ENCODE measurements around the gene NSL1. TPM values are rescaled to one million over a fixed set of nuclear protein-coding genes. Genes with fewer than 3 reads are reported as not detected.
"Not testable (repeated sequence)": the region's sequence is repeated elsewhere in the genome, so short reads cannot be mapped to it uniquely, and the experiment has no call there.

The NSL1 gene
- total RNA-seq, 1 donor from 2014 or later = 27.0 TPM

DNA sequence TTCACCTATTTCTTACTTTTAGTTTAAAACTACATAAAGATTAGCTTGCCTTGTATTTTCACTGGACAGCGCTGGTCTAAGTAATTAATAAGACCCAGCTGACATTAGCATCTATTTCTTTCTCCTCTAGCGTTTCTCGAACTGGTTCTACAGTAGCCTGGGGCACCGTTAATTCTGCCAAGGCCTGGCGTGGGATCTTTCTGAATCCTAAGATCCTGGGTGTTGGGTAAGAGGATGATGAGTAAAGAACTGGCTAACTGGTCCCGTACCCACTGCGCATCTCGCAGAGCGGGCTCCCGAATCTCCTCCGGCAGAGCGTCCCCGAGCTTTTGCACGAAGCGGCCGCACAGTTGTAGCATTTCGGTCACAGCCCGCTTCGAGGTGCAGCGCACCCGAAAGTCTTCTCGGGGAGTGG, 309 bp downstream of the NSL1 start:
- intact Hi-C loops (cut with DNase I) = loop anchor here (5.0 kb wide), 3 partner anchors 66 to 184 kb away; partner anchors contain the start of genes ATF3 and FLVCR1
- no peak for DNase-seq (ENCODE audit: low spot score)

GRCh38 chr1:212785871-212786270, 5.7 kb downstream of the NSL1 start:
- intact Hi-C loops (cut with DNase I) = no loop called here
- DNase-seq (ENCODE audit: low spot score) = no peak

GRCh38 chr1:212783976-212784375, 7.6 kb downstream of the NSL1 start:
- no peak for DNase-seq (ENCODE audit: low spot score)
- intact Hi-C loops (cut with DNase I) = loop anchor here (2.0 kb wide), 1 partner anchor 307 kb away; no protein-coding TSS in a partner anchor

GRCh38 chr1:212782422-212783154, 9.0 kb downstream of the NSL1 start:
- no peak for DNase-seq (ENCODE audit: low spot score)
- intact Hi-C loops (cut with DNase I) = loop anchor here (2.0 kb wide), 1 partner anchor 306 kb away; no protein-coding TSS in a partner anchor

GRCh38 chr1:212781225-212781624, 10.4 kb downstream of the NSL1 start:
- no peak for DNase-seq (ENCODE audit: low spot score)
- intact Hi-C loops (cut with DNase I) = no loop called here

- intact Hi-C loops (cut with DNase I) = no loop called here
- DNase-seq (ENCODE audit: low spot score) = no peak
Measured at GRCh38 chr1:212780759-212781158, 10.8 kb downstream of the NSL1 start.

DNA sequence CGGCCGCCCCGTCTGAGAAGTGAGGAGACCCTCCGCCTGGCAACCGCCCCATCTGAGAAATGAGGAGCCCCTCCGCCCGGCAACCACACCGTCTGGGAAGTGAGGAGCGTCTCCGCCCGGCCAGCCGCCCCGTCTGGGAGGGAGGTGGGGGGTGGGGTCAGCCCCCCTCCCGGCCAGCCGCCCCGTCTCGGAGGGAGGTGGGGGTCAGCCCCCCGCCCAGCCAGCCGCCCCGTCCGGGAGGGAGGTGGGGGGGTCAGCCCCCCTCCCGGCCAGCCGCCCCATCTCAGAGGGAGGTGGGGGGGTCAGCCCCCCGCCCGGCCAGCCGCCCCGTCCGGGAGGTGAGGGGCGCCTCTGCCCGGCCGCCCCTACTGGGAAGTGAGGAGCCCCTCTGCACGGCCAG, 12.5 kb downstream of the NSL1 start:
- DNase-seq (ENCODE audit: low spot score); intact Hi-C loops (cut with DNase I): not testable (repeated sequence)

DNA sequence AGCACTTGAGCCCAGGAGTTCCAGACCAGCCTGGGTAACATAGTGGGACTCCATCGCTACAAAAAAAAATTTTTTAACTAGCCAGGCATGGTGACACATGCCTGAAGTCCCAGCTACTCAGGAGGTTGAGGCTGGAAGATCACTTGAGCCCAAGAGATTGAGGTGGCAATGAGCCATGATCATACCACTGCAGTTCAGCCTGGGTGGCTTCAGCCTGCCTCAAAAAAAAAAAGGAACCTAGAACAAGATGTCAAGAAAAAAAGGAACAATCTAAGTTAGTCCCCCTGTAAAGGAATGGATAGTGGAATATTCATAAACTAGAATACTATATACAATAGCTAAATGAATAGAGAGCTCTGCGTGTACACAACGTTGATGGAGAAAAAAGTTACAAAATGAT, 14.4 kb downstream of the NSL1 start:
- DNase-seq (ENCODE audit: low spot score) = no peak
- intact Hi-C loops (cut with DNase I) = no loop called here

- intact Hi-C loops (cut with DNase I) = no loop called here
- DNase-seq (ENCODE audit: low spot score) = no peak
Measured at GRCh38 chr1:212775241-212775640, 16.3 kb downstream of the NSL1 start.

- intact Hi-C loops (cut with DNase I) = no loop called here
Measured at GRCh38 chr1:212774584-212774983, 17.0 kb downstream of the NSL1 start.

GRCh38 chr1:212773011-212773410, 18.6 kb downstream of the NSL1 start:
- no peak for DNase-seq (ENCODE audit: low spot score)
- intact Hi-C loops (cut with DNase I) = no loop called here

More at GRCh38 chr1:212774584-212774983, 17.0 kb downstream of the NSL1 start:
- DNase-seq (ENCODE audit: low spot score) = no peak

DNA sequence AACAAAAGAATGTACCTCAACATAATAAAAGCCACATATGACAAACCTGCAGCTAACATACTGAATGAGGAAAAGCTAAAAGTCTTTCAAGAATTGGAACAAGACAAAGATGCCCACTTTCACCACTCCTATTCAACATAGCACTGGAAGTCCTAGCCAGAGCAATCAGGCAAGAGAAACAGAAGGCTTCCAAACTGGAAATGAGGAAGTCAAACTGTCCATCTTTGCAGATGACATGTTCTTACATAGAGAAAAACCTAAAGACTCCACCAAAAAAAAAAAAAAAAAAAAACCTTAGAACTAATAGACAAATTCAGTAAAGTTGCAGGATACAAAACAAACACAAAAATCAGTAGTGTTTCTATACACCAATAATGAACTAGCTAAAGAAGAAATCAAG, 20.2 kb downstream of the NSL1 start:
- intact Hi-C loops (cut with DNase I) = no loop called here
- DNase-seq (ENCODE audit: low spot score) = no peak

- intact Hi-C loops (cut with DNase I) = no loop called here
Measured at GRCh38 chr1:212769459-212770167, 22.0 kb downstream of the NSL1 start.

GRCh38 chr1:212766825-212767224, 24.8 kb downstream of the NSL1 start:
- DNase-seq (ENCODE audit: low spot score); intact Hi-C loops (cut with DNase I): not testable (repeated sequence)

More at GRCh38 chr1:212769459-212770167, 22.0 kb downstream of the NSL1 start:
- no peak for DNase-seq (ENCODE audit: low spot score)

- intact Hi-C loops (cut with DNase I); DNase-seq (ENCODE audit: low spot score): not testable (repeated sequence)
Measured at GRCh38 chr1:212764718-212765281, 26.8 kb downstream of the NSL1 start.

GRCh38 chr1:212762839-212763238, 28.7 kb downstream of the NSL1 start:
- DNase-seq (ENCODE audit: low spot score) = no peak
- intact Hi-C loops (cut with DNase I) = no loop called here

GRCh38 chr1:212762234-212762633, 29.3 kb downstream of the NSL1 start:
- intact Hi-C loops (cut with DNase I) = no loop called here
- no peak for DNase-seq (ENCODE audit: low spot score)

- DNase-seq (ENCODE audit: low spot score) = no peak
- intact Hi-C loops (cut with DNase I) = no loop called here
Measured at GRCh38 chr1:212760126-212760823, 31.3 kb downstream of the NSL1 start.

DNA sequence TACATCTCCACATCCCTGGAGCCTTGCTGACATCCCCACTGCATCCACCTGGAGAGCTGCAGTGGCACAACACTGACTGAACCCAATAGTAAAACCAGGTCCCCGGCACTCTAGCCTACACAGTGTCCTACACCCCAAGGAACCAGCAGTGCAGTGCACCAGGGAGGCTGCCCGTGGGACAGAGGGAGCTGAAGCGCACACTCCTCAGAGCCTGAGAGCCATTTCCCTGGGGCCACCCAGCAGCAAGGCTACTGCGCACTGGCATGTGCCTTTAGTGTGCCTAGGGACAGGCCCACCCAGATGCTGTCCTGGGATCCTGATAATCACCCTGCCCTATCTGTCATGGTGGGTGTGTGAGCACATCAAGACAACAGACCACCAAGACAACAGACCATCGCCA, 31.9 kb downstream of the NSL1 start:
- intact Hi-C loops (cut with DNase I) = no loop called here
- DNase-seq (ENCODE audit: low spot score) = no peak

DNA sequence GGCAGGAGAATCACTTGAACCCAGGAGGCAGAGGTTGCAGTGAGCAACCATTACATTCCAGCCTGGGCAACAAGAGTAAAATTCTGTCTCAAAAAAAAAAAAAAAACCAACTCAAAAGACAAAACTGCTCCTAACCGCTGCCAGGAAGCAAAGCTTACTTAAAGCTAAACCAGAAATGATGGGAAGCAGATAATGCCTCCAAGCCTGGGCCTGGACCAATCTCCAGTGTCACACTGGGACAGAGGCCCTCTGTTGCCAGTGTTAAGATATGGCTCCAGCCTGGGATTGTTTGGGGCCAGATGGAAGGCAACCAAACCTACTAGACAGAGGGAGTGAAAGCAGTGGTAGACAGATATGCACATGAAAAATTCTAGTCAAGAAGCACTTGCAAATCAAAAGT, 36.9 kb downstream of the NSL1 start:
- DNase-seq (ENCODE audit: low spot score) = no peak
- intact Hi-C loops (cut with DNase I) = no loop called here
